ENCODE results near the gene ATP2A3. TPM values are rescaled to one million over a fixed set of nuclear protein-coding genes. Genes with fewer than 3 reads are reported as not detected.

Gene ATP2A3
- total and polyA plus RNA-seq, 2 experiments from 2014 or later, result 2.2 to 4.1 TPM

- no peak overlapping the region for H3K27ac ChIP-seq
- no peaks in the 10 kb centered on the region for H3K79me2 ChIP-seq
- no peak overlapping the region for H3K4me3 ChIP-seq
- H3K9me2 ChIP-seq (replicated peaks; ENCODE audit: insufficient read depth), result no peaks in the 10 kb centered on the region
- H3K4me1 ChIP-seq (ENCODE audit: insufficient read depth), result peaks cover 8% of the 10 kb centered on the region
- H3K9me3 ChIP-seq (ENCODE audit: low read depth), result no peaks in the 10 kb centered on the region
- WGBS (ENCODE audit: low lambda C conversion rate, missing lambda C conversion rate), result 87% methylated on average over 18 of the region's 18 CpGs
- peaks cover 11% of the 10 kb centered on the region for H3K27me3 ChIP-seq
- H4K20me1 ChIP-seq (ENCODE audit: insufficient read depth, poor library complexity, severe bottlenecking), result no peaks in the 10 kb centered on the region
- no peak for DNase-seq (ENCODE audit: low spot score)
- no peak overlapping the region for H3K4me2 ChIP-seq
- no peaks in the 10 kb centered on the region for H3K36me3 ChIP-seq (replicated peaks; ENCODE audit: insufficient read depth, low read depth)
- TF ChIP-seq EZH2 (IDR thresholded peaks at IDR 0.05; ENCODE audit: borderline replicate concordance), result no peak
- TF ChIP-seq CTCF (IDR thresholded peaks at IDR 0.05; ENCODE audit: poor library complexity), result no peak
- TF ChIP-seq EZH2phosphoT487 (IDR thresholded peaks at IDR 0.05; ENCODE audit: low read depth, severe bottlenecking, unreplicated experiment), result no peak
- no peak overlapping the region for H2AFZ ChIP-seq
Observed at GRCh38 chr17:3957735-3958599, 6.3 kb downstream of the ATP2A3 start.

- Histone ChIP-seq H3K79me2 (no peaks in the 10 kb centered on the region), H4K20me1 (ENCODE audit: insufficient read depth, poor library complexity, severe bottlenecking) (no peaks in the 10 kb centered on the region), H3K9me2 (replicated peaks; ENCODE audit: insufficient read depth) (no peaks in the 10 kb centered on the region), H3K9me3 (ENCODE audit: low read depth) (no peaks in the 10 kb centered on the region), H3K36me3 (replicated peaks; ENCODE audit: insufficient read depth, low read depth) (no peaks in the 10 kb centered on the region), H3K4me3 (no peak overlapping the region), H2AFZ (no peak overlapping the region), H3K27ac (no peak overlapping the region), H3K4me2 (no peak overlapping the region), H3K27me3 (peaks cover 1% of the 10 kb centered on the region), H3K4me1 (ENCODE audit: insufficient read depth) (peaks cover 8% of the 10 kb centered on the region)
- WGBS (ENCODE audit: low lambda C conversion rate, missing lambda C conversion rate), result 88% methylated on average over 12 of the region's 12 CpGs
- TF ChIP-seq EZH2phosphoT487 (IDR thresholded peaks at IDR 0.05; ENCODE audit: low read depth, severe bottlenecking, unreplicated experiment) (no peak), CTCF (IDR thresholded peaks at IDR 0.05; ENCODE audit: poor library complexity) (no peak), EZH2 (IDR thresholded peaks at IDR 0.05; ENCODE audit: borderline replicate concordance) (no peak)
- DNase-seq (ENCODE audit: low spot score), result no peak
Observed at GRCh38 chr17:3956983-3957382, 7.3 kb downstream of the ATP2A3 start.

GRCh38 chr17:3956327-3956957, 7.8 kb downstream of the ATP2A3 start:
- Histone ChIP-seq H3K27me3 (no peaks in the 10 kb centered on the region), H3K4me1 (ENCODE audit: insufficient read depth) (peaks cover 8% of the 10 kb centered on the region), H2AFZ (no peak overlapping the region), H3K4me3 (no peak overlapping the region), H4K20me1 (ENCODE audit: insufficient read depth, poor library complexity, severe bottlenecking) (no peaks in the 10 kb centered on the region), H3K27ac (no peak overlapping the region), H3K9me2 (replicated peaks; ENCODE audit: insufficient read depth) (no peaks in the 10 kb centered on the region), H3K79me2 (no peaks in the 10 kb centered on the region), H3K9me3 (ENCODE audit: low read depth) (no peaks in the 10 kb centered on the region), H3K4me2 (no peak overlapping the region), H3K36me3 (replicated peaks; ENCODE audit: insufficient read depth, low read depth) (no peaks in the 10 kb centered on the region)
- 61% methylated on average over 15 of the region's 15 CpGs for WGBS (ENCODE audit: low lambda C conversion rate, missing lambda C conversion rate)
- TF ChIP-seq EZH2 (IDR thresholded peaks at IDR 0.05; ENCODE audit: borderline replicate concordance), result no peak
- no peak for TF ChIP-seq CTCF (IDR thresholded peaks at IDR 0.05; ENCODE audit: poor library complexity)
- no peak for TF ChIP-seq EZH2phosphoT487 (IDR thresholded peaks at IDR 0.05; ENCODE audit: low read depth, severe bottlenecking, unreplicated experiment)
- DNase-seq (ENCODE audit: low spot score), result no peak

All from hepatocyte (in vitro differentiated cells).